ENCODE measurements around the gene CCDC3. TPM values are rescaled to one million over a fixed set of nuclear protein-coding genes. Genes with fewer than 3 reads are reported as not detected.

CCDC3 gene
- total and polyA plus RNA-seq, 2 of the 4 experiments (the other 2 are of a cell fraction): 0.29 to 0.36 TPM

GRCh38 chr10:13003004-13003403 is 1.5 kb upstream of the CCDC3 start:
- dilution Hi-C loops (cut with HindIII; ENCODE audit: low sequenced_read_pairs, unreplicated experiment): no loop called here
- DNase-seq: peak; percentile 48
- BruUV-seq (replicated peaks): no TSS peak

More at GRCh38 chr10:13003004-13003403, 1.5 kb upstream of the CCDC3 start:
- CTCF ChIA-PET: no interaction called here
- no peak overlapping the region for H3K4me2 ChIP-seq (ENCODE audit: low read depth, low read length)
- no peak overlapping the region for H3K4ac ChIP-seq (ENCODE audit: low read depth, low read length)
- H4K5ac ChIP-seq (ENCODE audit: low read depth, low read length): no peak overlapping the region
- no peak overlapping the region for H2AFZ ChIP-seq (replicated peaks; ENCODE audit: low read length, poor library complexity)
- no peaks in the 10 kb centered on the region for H4K20me1 ChIP-seq (ENCODE audit: insufficient read depth, low read length)
- no peak overlapping the region for H3K9ac ChIP-seq (ENCODE audit: low read depth, low read length)
- peak; percentile 31; the same call in 1 of the 2 replicates for ATAC-seq (ENCODE audit: low read depth)
- TF ChIP-seq RCOR1 (IDR thresholded peaks at IDR 0.05; ENCODE audit: insufficient replicate concordance, low read length) (no peak), USF2 (IDR thresholded peaks at IDR 0.05; ENCODE audit: low read depth, low read length) (no peak), ELK1 (IDR thresholded peaks at IDR 0.05; ENCODE audit: borderline replicate concordance, low read depth, low read length) (no peak), MAFK (IDR thresholded peaks at IDR 0.05; ENCODE audit: low read depth, low read length) (no peak), BHLHE40 (IDR thresholded peaks at IDR 0.05; ENCODE audit: low read depth, low read length) (no peak), CTCF (conservative IDR thresholded peaks at IDR 0.05; ENCODE audit: low read depth, low read length) (no peak), NFE2L2 (IDR thresholded peaks at IDR 0.05; ENCODE audit: low read depth, low read length) (no peak), RAD21 (IDR thresholded peaks at IDR 0.05; ENCODE audit: low read length) (no peak), RFX5 (IDR thresholded peaks at IDR 0.05; ENCODE audit: low read depth, low read length) (no peak), MXI1 (IDR thresholded peaks at IDR 0.05; ENCODE audit: borderline replicate concordance, low read depth, low read length) (no peak), SMC3 (IDR thresholded peaks at IDR 0.05; ENCODE audit: low read depth, low read length) (no peak), CEBPB (IDR thresholded peaks at IDR 0.05; ENCODE audit: low read depth, low read length) (no peak)
- in situ Hi-C loops (cut with MboI; ENCODE audit: low sequenced_read_pairs): no loop called here
- H3K36me3 ChIP-seq (ENCODE audit: control insufficient read depth, insufficient read depth, low read length): no peaks in the 10 kb centered on the region
- H2BK120ac ChIP-seq (ENCODE audit: low read depth, low read length): no peak overlapping the region
- POLR2A ChIA-PET (ENCODE audit: unreplicated experiment): no interaction called here
- H2BK5ac ChIP-seq (ENCODE audit: low read depth, low read length, poor library complexity, severe bottlenecking): no peak overlapping the region
- no peak overlapping the region for H2AK5ac ChIP-seq (ENCODE audit: low read depth, low read length)
- no peak overlapping the region for H2AK9ac ChIP-seq (replicated peaks; ENCODE audit: low read depth, low read length, poor library complexity)
- H3K9me3 ChIP-seq (ENCODE audit: control insufficient read depth, insufficient read depth, low read length): no peaks in the 10 kb centered on the region
- no peaks in the 10 kb centered on the region for H3K79me1 ChIP-seq (ENCODE audit: low read depth in 1 of 2, low read length in 2 of 2)
- H3K18ac ChIP-seq (ENCODE audit: low read depth, low read length): no peak overlapping the region
- no peaks in the 10 kb centered on the region; the same call in 1 of the 2 replicates for H3K4me1 ChIP-seq (ENCODE audit: control insufficient read depth, insufficient read depth, low read length)
- no peak overlapping the region for H3K4me3 ChIP-seq (ENCODE audit: insufficient read depth, low read depth, low read length)
- peaks cover 19% of the 10 kb centered on the region for H3K27me3 ChIP-seq (ENCODE audit: control insufficient read depth, insufficient read depth, low read length)
- H4K8ac ChIP-seq (ENCODE audit: low read depth in 2 of 2, low read length in 2 of 2): no peak overlapping the region
- no peaks in the 10 kb centered on the region for H3K9me1 ChIP-seq (ENCODE audit: insufficient read depth, low read length)
- no peak overlapping the region for H3K23ac ChIP-seq (ENCODE audit: low read depth, low read length)
- no peak overlapping the region for H3K56ac ChIP-seq (ENCODE audit: extremely low read depth, insufficient read depth, low read length)
- H2BK15ac ChIP-seq (ENCODE audit: low read depth, low read length): no peak overlapping the region
- no peak overlapping the region for H4K91ac ChIP-seq (ENCODE audit: insufficient read depth, low read depth, low read length)
- H3K27ac ChIP-seq (ENCODE audit: insufficient read depth, low read length): no peak overlapping the region
- intact Hi-C loops (cut with micrococcal nuclease): no loop called here
- no peak overlapping the region for H2BK20ac ChIP-seq (ENCODE audit: low read depth, low read length)
- no peak overlapping the region for H3K14ac ChIP-seq (replicated peaks; ENCODE audit: low read depth, low read length)
